ENCODE measurements around the gene CMTM4.

- TF ChIP-seq CTCF (conservative IDR thresholded peaks at IDR 0.05; ENCODE audit: low read depth in 2 of 2): no peak
- TF ChIP-seq EZH2phosphoT487 (IDR thresholded peaks at IDR 0.05; ENCODE audit: unreplicated experiment): no peak
- no peak for TF ChIP-seq POLR2AphosphoS5 (IDR thresholded peaks at IDR 0.05; ENCODE audit: low read depth)
- no peak for TF ChIP-seq EZH2 (IDR thresholded peaks at IDR 0.05; ENCODE audit: low read depth, unreplicated experiment)
These were observed 72.8 kb downstream of the CMTM4 start for GRCh38 chr16:66623755-66624154.

Data from GM23338 (cell line).